Measurements from ENCODE around the gene CHRNA10. TPM values are rescaled to one million over a fixed set of nuclear protein-coding genes. Genes with fewer than 3 reads are reported as not detected.

CHRNA10 gene
- total RNA-seq, 1 experiment from 2014 or later, result 6.8 TPM

DNA sequence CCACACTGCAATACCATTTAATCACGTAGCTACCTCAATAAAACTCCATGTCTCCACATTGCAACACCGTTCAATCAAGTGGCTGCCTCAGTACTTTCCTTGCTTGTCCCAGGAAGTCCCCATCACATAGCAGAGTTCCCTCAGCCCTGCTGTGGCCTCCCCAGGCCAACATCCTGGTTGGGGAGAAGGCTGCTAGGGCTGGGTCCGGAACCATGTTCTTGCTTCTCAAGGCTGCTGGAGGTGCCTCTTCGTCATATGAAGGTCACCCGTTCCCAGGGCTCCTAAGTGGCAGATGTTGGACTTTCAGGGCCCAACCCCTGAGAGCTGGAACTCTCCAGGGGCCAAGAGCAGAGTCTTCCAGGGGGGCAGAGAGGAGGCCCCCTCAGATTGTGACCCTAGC lies 32.7 kb downstream of the CHRNA10 start:
- TF ChIP-seq, protein P1, sequence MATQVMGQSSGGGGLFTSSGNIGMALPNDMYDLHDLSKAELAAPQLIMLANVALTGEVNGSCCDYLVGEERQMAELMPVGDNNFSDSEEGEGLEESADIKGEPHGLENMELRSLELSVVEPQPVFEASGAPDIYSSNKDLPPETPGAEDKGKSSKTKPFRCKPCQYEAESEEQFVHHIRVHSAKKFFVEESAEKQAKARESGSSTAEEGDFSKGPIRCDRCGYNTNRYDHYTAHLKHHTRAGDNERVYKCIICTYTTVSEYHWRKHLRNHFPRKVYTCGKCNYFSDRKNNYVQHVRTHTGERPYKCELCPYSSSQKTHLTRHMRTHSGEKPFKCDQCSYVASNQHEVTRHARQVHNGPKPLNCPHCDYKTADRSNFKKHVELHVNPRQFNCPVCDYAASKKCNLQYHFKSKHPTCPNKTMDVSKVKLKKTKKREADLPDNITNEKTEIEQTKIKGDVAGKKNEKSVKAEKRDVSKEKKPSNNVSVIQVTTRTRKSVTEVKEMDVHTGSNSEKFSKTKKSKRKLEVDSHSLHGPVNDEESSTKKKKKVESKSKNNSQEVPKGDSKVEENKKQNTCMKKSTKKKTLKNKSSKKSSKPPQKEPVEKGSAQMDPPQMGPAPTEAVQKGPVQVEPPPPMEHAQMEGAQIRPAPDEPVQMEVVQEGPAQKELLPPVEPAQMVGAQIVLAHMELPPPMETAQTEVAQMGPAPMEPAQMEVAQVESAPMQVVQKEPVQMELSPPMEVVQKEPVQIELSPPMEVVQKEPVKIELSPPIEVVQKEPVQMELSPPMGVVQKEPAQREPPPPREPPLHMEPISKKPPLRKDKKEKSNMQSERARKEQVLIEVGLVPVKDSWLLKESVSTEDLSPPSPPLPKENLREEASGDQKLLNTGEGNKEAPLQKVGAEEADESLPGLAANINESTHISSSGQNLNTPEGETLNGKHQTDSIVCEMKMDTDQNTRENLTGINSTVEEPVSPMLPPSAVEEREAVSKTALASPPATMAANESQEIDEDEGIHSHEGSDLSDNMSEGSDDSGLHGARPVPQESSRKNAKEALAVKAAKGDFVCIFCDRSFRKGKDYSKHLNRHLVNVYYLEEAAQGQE (IDR thresholded peaks at IDR 0.05; ENCODE audit: insufficient read depth in 1 of 2, low read depth in 2 of 2, low read length in 1 of 2), result no peak
- no peak for TF ChIP-seq SIN3A (IDR thresholded peaks at IDR 0.05; ENCODE audit: borderline replicate concordance, insufficient read depth, low read depth, low read length)
- no peak for TF ChIP-seq TCF7L2 (IDR thresholded peaks at IDR 0.05; ENCODE audit: low read depth, low read length)
- TF ChIP-seq, protein P2, sequence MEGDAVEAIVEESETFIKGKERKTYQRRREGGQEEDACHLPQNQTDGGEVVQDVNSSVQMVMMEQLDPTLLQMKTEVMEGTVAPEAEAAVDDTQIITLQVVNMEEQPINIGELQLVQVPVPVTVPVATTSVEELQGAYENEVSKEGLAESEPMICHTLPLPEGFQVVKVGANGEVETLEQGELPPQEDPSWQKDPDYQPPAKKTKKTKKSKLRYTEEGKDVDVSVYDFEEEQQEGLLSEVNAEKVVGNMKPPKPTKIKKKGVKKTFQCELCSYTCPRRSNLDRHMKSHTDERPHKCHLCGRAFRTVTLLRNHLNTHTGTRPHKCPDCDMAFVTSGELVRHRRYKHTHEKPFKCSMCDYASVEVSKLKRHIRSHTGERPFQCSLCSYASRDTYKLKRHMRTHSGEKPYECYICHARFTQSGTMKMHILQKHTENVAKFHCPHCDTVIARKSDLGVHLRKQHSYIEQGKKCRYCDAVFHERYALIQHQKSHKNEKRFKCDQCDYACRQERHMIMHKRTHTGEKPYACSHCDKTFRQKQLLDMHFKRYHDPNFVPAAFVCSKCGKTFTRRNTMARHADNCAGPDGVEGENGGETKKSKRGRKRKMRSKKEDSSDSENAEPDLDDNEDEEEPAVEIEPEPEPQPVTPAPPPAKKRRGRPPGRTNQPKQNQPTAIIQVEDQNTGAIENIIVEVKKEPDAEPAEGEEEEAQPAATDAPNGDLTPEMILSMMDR (IDR thresholded peaks at IDR 0.05), result no peak
- TF ChIP-seq POLR2AphosphoS5 (IDR thresholded peaks at IDR 0.05; ENCODE audit: low read depth, low read length), result no peak
- no peaks in the 10 kb centered on the region for H3K36me3 ChIP-seq (ENCODE audit: control insufficient read depth, insufficient read depth, low read length)
- no peak for DNase-seq (ENCODE audit: low read depth, low spot score)
- intact Hi-C loops (cut with micrococcal nuclease; ENCODE audit: unreplicated experiment), result no loop called here
- ChIA-PET POLR2A (no interaction called here), CTCF (no interaction called here)
- ATAC-seq, result no peak
- H3K9me3 ChIP-seq (ENCODE audit: control insufficient read depth, insufficient read depth, low read depth, low read length), result no peaks in the 10 kb centered on the region
- no peak overlapping the region for H3K27ac ChIP-seq (ENCODE audit: low read length)
- peaks cover 11% of the 10 kb centered on the region; the same call in 1 of the 2 replicates for H3K4me1 ChIP-seq (ENCODE audit: control insufficient read depth, insufficient read depth, low read length)
- no TSS peak for BruUV-seq (replicated peaks)
- in situ Hi-C loops (cut with HindIII; ENCODE audit: low pct_unique_long_range_greater_than_20kb, low sequenced_read_pairs), result no loop called here
- H3K27me3 ChIP-seq (ENCODE audit: control insufficient read depth, insufficient read depth, low read length), result peaks cover 6% of the 10 kb centered on the region; the same call in 1 of the 2 replicates
- H3K4me3 ChIP-seq (ENCODE audit: low read depth in 2 of 2, low read length in 2 of 2), result no peak overlapping the region

DNA sequence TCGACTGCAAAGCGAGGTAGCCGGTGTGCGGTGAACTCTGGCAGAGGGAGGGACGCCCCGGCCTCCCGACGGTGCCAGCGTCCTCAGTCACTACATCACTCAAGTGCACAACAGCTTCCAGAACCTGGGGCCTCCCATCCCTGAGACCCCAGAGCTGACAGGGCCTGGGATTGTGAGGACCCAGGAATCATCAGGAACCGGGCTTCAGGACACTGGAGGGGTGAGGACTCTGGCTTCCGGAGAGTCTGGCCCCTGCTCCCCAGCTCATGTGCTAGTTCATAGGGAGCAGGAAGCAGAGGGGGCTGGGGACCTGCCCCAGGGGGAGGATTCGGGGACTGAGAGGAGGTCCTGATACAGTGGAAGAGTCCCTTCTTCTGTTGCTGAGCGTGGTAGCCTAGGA lies 34.0 kb downstream of the CHRNA10 start:
- in situ Hi-C loops (cut with HindIII; ENCODE audit: low pct_unique_long_range_greater_than_20kb, low sequenced_read_pairs), result no loop called here
- no peak for DNase-seq (ENCODE audit: low read depth, low spot score)

More for the DNA sequence above, 34.0 kb downstream of the CHRNA10 start:
- no peak overlapping the region for H3K27ac ChIP-seq (ENCODE audit: low read length)
- H3K27me3 ChIP-seq (ENCODE audit: control insufficient read depth, insufficient read depth, low read length), result 0 out of 2 replicates have a peak, but pooled peaks cover 4% of the 10 kb centered on the region
- no peak overlapping the region for H3K4me3 ChIP-seq (ENCODE audit: low read depth in 2 of 2, low read length in 2 of 2)
- H3K4me1 ChIP-seq (ENCODE audit: control insufficient read depth, insufficient read depth, low read length), result 0 out of 2 replicates have a peak, but pooled peaks cover 4% of the 10 kb centered on the region
- no peak for ATAC-seq
- ChIA-PET POLR2A (no interaction called here), CTCF (no interaction called here)
- BruUV-seq (replicated peaks), result no TSS peak
- no peaks in the 10 kb centered on the region for H3K9me3 ChIP-seq (ENCODE audit: control insufficient read depth, insufficient read depth, low read depth, low read length)
- TF ChIP-seq SIN3A (IDR thresholded peaks at IDR 0.05; ENCODE audit: borderline replicate concordance, insufficient read depth, low read depth, low read length), result no peak
- no peak for TF ChIP-seq TCF7L2 (IDR thresholded peaks at IDR 0.05; ENCODE audit: low read depth, low read length)
- TF ChIP-seq, protein P1 (IDR thresholded peaks at IDR 0.05; ENCODE audit: insufficient read depth in 1 of 2, low read depth in 2 of 2, low read length in 1 of 2), result no peak
- TF ChIP-seq, protein P2 (IDR thresholded peaks at IDR 0.05), result no peak
- no peak for TF ChIP-seq POLR2AphosphoS5 (IDR thresholded peaks at IDR 0.05; ENCODE audit: low read depth, low read length)
- intact Hi-C loops (cut with micrococcal nuclease; ENCODE audit: unreplicated experiment), result no loop called here
- H3K36me3 ChIP-seq (ENCODE audit: control insufficient read depth, insufficient read depth, low read length), result no peaks in the 10 kb centered on the region

All from Panc1 (cell line).